MCF 10A (cell line): ENCODE data around the gene ZNF692. TPM values are rescaled to one million over a fixed set of nuclear protein-coding genes. Genes with fewer than 3 reads are reported as not detected.

Experiments used
- BruUV-seq: library from RNA; stranded (reverse); fragments of 400-500 nt; replicated peaks from 2 replicates; lab custom pipeline; 2021; lab: Mats Ljungman, UMichigan
- CTCF ChIA-PET: fragments of 300-600 bp; sonication (Branson Sonifier 250); formaldehyde crosslinking; extraction: SDS; loops from one replicate; lab custom pipeline; 2021; ENCODE audit warnings: antibody characterized with exemption, inconsistent platforms; lab: Yijun Ruan, JAX
- POLR2A ChIA-PET: fragments of 300-600, 350-650 bp; sonication (Branson Sonifier 250); formaldehyde crosslinking; extraction: SDS; loops from one replicate; lab custom pipeline; 2020; ENCODE audit warnings: antibody characterized with exemption, inconsistent platforms; lab: Yijun Ruan, JAX
- DNase-seq: peaks from one replicate; pipeline ENCODE4 v3.0.0-alpha.2; 2018; ENCODE audit not compliant: unreplicated experiment
- H3K27ac Mint-ChIP-seq: one replicate; pipeline ENCODE4 v1.8.0; 2022; ENCODE audit warnings: mild to moderate bottlenecking, low read depth, mixed read lengths; ENCODE audit not compliant: unreplicated experiment
- H3K27me3 Mint-ChIP-seq: one replicate; pipeline ENCODE4 v1.8.0; 2022; ENCODE audit warnings: mixed read lengths; ENCODE audit not compliant: insufficient read depth, unreplicated experiment
- H3K36me3 Mint-ChIP-seq: one replicate; pipeline ENCODE4 v1.8.0; 2022; ENCODE audit warnings: mild to moderate bottlenecking, moderate library complexity, mixed read lengths; ENCODE audit not compliant: insufficient read depth, unreplicated experiment
- H3K4me1 Mint-ChIP-seq: one replicate; pipeline ENCODE4 v1.8.0; 2022; ENCODE audit warnings: mixed read lengths; ENCODE audit not compliant: insufficient read depth, unreplicated experiment
- H3K4me3 Mint-ChIP-seq: one replicate; pipeline ENCODE4 v1.8.0; 2022; ENCODE audit warnings: mild to moderate bottlenecking, moderate library complexity, mixed read lengths; ENCODE audit not compliant: unreplicated experiment
- H3K9me3 Mint-ChIP-seq: one replicate; pipeline ENCODE4 v1.8.0; 2022; ENCODE audit warnings: mixed read lengths; ENCODE audit not compliant: unreplicated experiment
- intact Hi-C: fragments of 100-400 bp; cut with micrococcal nuclease; formaldehyde crosslinking; loops from 2 replicates; pipeline ENCODE4 v1.14.1; 2022
- total RNA-seq: library from RNA; stranded (reverse); gene quantifications from 2 replicates; pipeline ENCODE4 v1.2.3, GENCODE V29; 2022
- TF ChIP-seq, protein P1 (sequence below): fragments of 200-600 bp; IDR thresholded peaks from one replicate; pipeline ENCODE4 v1.8.0; 2022; ENCODE audit warnings: antibody characterized with exemption, mild to moderate bottlenecking; ENCODE audit not compliant: unreplicated experiment

The ZNF692 gene
- total RNA-seq, 1 experiment from 2014 or later, result 103 TPM

DNA sequence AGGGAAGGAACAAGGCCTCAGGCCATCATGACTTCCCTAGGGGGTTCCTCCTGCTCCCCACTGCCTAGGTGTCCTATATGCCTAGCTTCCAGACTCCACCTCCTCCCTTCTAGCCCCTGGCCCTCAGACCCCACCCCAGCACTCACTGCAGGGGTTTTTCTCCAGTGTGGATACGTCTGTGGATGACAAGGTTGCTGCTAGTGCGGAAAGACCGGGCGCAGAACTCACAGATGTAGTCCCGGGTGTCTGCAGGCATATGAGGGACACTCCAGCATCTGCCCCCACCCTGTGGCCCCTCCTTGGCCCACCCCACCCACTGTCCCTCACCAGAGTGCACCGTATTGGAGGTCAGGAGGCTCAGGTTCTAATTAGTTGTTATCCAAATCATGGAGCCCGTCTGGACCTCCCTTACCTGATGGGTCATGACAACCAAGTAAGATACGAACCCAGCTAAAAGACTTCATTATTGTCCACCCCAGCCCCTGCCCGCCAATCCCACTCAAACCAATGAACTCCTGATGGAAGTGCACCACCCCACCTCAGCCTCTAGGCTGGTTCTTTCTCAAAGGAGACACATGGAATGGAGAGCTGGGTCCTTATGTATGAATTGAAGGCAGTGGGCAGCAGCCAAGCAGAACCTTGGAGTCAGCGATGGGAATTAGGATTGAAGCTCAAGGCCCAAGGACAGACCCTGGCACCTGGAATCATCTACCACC, 8.2 kb downstream of the ZNF692 start:
- intact Hi-C loops, result no loop called here
- ChIA-PET CTCF (interaction anchor here (0.5 to 2.5 kb wide), 10 partner anchors 9 to 1429 kb away, joined by 3 to 10 read pairs (median 3); partner anchors contain the start of gene ZNF672), POLR2A (interaction anchor here (0.7 to 5.7 kb wide), 4 partner anchors 11 to 155 kb away, joined by 3 to 55 read pairs (median 4); partner anchors contain the start of gene ZNF672)
- Mint-ChIP-seq H3K4me3 (no peak overlapping the region), H3K36me3 (peaks cover 39% of the 10 kb centered on the region), H3K9me3 (no peaks in the 10 kb centered on the region), H3K27me3 (no peaks in the 10 kb centered on the region), H3K27ac (no peak overlapping the region), H3K4me1 (peaks cover 5% of the 10 kb centered on the region)
- DNase-seq, result no peak
- TF ChIP-seq, protein P1, sequence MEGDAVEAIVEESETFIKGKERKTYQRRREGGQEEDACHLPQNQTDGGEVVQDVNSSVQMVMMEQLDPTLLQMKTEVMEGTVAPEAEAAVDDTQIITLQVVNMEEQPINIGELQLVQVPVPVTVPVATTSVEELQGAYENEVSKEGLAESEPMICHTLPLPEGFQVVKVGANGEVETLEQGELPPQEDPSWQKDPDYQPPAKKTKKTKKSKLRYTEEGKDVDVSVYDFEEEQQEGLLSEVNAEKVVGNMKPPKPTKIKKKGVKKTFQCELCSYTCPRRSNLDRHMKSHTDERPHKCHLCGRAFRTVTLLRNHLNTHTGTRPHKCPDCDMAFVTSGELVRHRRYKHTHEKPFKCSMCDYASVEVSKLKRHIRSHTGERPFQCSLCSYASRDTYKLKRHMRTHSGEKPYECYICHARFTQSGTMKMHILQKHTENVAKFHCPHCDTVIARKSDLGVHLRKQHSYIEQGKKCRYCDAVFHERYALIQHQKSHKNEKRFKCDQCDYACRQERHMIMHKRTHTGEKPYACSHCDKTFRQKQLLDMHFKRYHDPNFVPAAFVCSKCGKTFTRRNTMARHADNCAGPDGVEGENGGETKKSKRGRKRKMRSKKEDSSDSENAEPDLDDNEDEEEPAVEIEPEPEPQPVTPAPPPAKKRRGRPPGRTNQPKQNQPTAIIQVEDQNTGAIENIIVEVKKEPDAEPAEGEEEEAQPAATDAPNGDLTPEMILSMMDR, result no peak
- BruUV-seq, result no TSS peak

DNA sequence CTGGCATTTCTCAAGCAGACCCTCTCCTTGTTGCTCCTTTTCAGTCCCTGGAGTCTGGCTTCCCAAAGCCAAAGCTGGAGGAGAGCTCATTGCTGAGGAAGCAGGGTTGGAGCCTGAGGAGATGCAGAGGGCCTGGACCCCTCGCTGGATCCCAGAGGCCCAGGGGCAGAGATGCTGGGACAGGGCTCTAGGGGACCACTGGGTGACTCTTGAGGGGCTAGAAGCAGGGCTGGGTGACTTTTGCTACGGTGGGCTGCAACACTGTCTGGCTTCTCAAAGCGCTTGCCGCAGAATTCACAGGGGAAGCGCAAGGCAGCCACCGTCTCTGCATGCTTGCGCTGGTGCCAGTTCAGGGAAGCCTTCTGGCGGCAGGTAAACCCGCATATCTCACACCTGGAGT, 8.8 kb downstream of the ZNF692 start:
- Mint-ChIP-seq H3K4me3 (no peak overlapping the region), H3K4me1 (peaks cover 5% of the 10 kb centered on the region), H3K27ac (no peak overlapping the region), H3K9me3 (no peaks in the 10 kb centered on the region), H3K36me3 (peaks cover 39% of the 10 kb centered on the region), H3K27me3 (no peaks in the 10 kb centered on the region)
- ChIA-PET CTCF (interaction anchor here (0.5 to 2.5 kb wide), 6 partner anchors 9 to 1062 kb away, joined by 3 to 10 read pairs (median 4); no protein-coding TSS in a partner anchor), POLR2A (interaction anchor here (1.2 to 5.7 kb wide), 3 partner anchors 9 to 24 kb away, joined by 3 to 55 read pairs (median 19); partner anchors contain the start of genes ZNF672 and ZNF692)
- DNase-seq, result no peak
- TSS peak; percentile 52 for BruUV-seq
- intact Hi-C loops, result no loop called here
- TF ChIP-seq, protein P1, result no peak

DNA sequence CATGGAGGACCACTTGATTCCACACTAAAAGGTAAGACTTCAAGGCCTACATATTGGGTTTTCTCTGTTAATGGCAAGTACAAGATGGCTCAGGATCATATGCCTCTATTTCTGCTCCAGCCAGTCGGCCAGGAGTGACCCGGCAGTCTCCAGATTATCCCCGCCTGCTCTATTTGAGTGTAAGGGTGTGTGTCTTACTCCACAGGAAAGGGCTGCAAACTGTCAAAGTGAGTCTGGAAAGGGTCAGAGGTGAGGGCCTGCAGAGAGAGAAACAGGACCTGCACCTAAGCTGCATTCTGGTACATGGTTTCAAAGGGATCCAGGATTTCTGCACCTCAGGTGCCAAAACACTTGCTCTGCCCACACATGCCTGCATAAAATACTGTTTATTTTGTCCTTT, 9.2 kb downstream of the ZNF692 start:
- no peaks in the 10 kb centered on the region for H3K27me3 Mint-ChIP-seq
- peaks cover 5% of the 10 kb centered on the region for H3K4me1 Mint-ChIP-seq
- H3K36me3 Mint-ChIP-seq, result peaks cover 41% of the 10 kb centered on the region
- intact Hi-C loops, result no loop called here
- TF ChIP-seq, protein P1, result no peak
- no peak overlapping the region for H3K4me3 Mint-ChIP-seq
- H3K27ac Mint-ChIP-seq, result no peak overlapping the region
- ChIA-PET CTCF (interaction anchor here (0.9 to 2.5 kb wide), 5 partner anchors 8 to 181 kb away, joined by 3 to 10 read pairs (median 3); partner anchors contain the start of gene ZNF692), POLR2A (interaction anchor here (1.2 to 5.7 kb wide), 3 partner anchors 9 to 23 kb away, joined by 3 to 55 read pairs (median 19); partner anchors contain the start of genes ZNF672 and ZNF692)
- BruUV-seq, result no TSS peak
- DNase-seq, result no peak
- no peaks in the 10 kb centered on the region for H3K9me3 Mint-ChIP-seq

DNA sequence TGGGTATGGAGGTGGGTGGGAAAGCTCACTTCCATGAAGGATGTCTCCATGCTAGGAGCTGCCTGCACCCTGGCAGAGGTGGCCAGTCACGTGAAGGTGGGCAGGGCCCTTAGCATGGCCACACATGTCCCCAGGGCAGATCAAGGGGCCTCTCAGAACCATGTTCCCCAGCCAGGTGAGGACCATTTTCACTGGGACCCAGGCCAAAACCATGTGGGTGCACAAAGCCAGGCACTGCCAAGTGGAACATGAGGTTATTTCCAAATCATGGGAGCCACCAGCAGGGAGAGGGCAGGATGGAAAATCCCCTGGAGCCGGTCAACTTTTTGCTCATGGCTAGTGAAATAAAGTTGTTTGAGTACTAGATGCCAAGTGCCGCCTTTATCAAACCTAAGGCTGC, 9.7 kb downstream of the ZNF692 start:
- TF ChIP-seq, protein P1, result no peak
- BruUV-seq, result TSS peak; percentile 6
- Mint-ChIP-seq H3K4me1 (peaks cover 5% of the 10 kb centered on the region), H3K4me3 (no peak overlapping the region), H3K27me3 (no peaks in the 10 kb centered on the region), H3K27ac (no peak overlapping the region), H3K36me3 (peaks cover 46% of the 10 kb centered on the region), H3K9me3 (no peaks in the 10 kb centered on the region)
- peak; percentile 54 for DNase-seq
- ChIA-PET POLR2A (interaction anchor here (0.6 to 5.7 kb wide), 4 partner anchors 9 to 25 kb away, joined by 3 to 55 read pairs (median 11); partner anchors contain the start of genes ZNF672 and ZNF692), CTCF (interaction anchor here (0.6 to 2.5 kb wide), 5 partner anchors 8 to 65 kb away, joined by 3 to 10 read pairs (median 3); partner anchors contain the start of gene ZNF692)
- intact Hi-C loops, result no loop called here
